Omental fat pad (tissue), 4 donors: ENCODE results near the gene KLK8. TPM values are rescaled to one million over a fixed set of nuclear protein-coding genes. Genes with fewer than 3 reads are reported as not detected.
"Not testable (repeated sequence)": the region's sequence is repeated elsewhere in the genome, so short reads cannot be mapped to it uniquely, and the experiment has no call there.

Experiments
- ATAC-seq: fragments of 150-250 bp; one replicate; pipeline ENCODE4 v1.9.1; 2016; ENCODE audit warnings: mild to moderate bottlenecking, moderate library complexity; ENCODE audit not compliant: low FRiP score
- DNase-seq: peaks from one replicate; pipeline ENCODE4 v3.0.0-alpha.2; 2019; ENCODE audit warnings: low spot score
- CTCF ChIP-seq, 3 donors: fragments of 450-650 bp; IDR thresholded peaks; one replicate each; pipeline ENCODE4 v1.5.1; 2016 to 2017; ENCODE audit warnings: antibody characterized with exemption in 3 of 3, mild to moderate bottlenecking in 3 of 3, moderate library complexity in 2 of 3
- total RNA-seq, 4 donors: library from RNA; depleted of rRNA; stranded (reverse); fragments of >200 nt; gene quantifications; one replicate each; pipeline ENCODE4 v1.1.0, GENCODE V29; 2016

KLK8 gene
- total RNA-seq, 4 donors from 2014 or later: 2.8 to 15.0 (median 3.4) TPM; not detected in 1

DNA sequence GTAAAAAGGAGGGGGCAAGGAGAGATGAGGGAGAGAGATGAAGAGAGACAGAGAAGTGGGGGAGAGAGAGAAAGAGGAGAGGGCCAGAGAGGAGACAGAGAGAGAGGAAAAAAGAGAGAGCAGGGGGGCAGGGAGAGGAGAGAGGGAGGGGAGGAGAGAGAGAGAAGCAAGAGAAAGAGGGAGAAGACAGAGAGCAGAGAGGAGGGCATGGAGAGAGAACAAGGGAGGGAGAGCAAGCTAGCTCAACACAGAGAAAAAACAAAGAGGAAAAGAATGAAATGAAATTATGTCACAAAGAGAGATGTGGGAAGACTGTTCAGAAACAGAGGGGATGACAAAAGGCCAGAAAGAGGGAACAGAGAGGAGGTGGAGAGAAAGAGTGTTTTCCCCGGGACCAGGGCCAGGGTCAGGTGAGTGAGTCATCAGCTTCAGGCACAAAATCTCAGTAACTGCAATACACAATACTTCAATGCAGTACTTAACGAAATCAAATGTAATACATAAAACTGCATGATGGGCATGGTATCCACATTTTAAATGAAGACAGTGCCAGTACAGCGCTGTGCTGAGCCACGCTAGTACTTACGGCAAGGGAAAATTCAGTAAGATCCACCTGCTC is 22.5 kb downstream of the KLK8 start:
- TF ChIP-seq CTCF (IDR thresholded peaks at IDR 0.05): no peak
- DNase-seq: no peak
- ATAC-seq: no peak

- DNase-seq (no peak), ATAC-seq (no peak)
- TF ChIP-seq CTCF (IDR thresholded peaks at IDR 0.05): no peak
Measured at GRCh38 chr19:50977626-50978025, 23.8 kb downstream of the KLK8 start.

DNA sequence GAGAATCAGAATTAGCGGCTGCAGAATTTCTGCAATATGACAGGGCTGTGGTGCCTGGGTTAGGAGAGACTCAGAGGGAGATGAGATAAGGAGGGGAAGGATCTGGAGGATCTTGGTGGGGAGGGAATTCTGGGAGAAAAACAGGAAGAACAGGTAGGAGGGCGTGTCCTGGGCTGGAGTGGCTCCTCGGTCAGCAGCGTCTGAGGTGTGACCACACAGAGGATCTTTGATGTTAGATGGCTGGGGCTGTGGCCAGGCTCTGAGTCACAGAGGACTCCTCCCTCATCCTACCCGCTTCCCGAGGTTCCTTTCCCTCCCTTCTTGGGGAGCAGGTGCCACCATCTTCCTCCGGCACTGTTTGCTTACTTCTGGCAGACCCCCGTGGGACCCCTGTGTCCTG is 25.6 kb downstream of the KLK8 start:
- peak; percentile 86 for ATAC-seq
- no peak for TF ChIP-seq CTCF (IDR thresholded peaks at IDR 0.05)
- DNase-seq: no peak

DNA sequence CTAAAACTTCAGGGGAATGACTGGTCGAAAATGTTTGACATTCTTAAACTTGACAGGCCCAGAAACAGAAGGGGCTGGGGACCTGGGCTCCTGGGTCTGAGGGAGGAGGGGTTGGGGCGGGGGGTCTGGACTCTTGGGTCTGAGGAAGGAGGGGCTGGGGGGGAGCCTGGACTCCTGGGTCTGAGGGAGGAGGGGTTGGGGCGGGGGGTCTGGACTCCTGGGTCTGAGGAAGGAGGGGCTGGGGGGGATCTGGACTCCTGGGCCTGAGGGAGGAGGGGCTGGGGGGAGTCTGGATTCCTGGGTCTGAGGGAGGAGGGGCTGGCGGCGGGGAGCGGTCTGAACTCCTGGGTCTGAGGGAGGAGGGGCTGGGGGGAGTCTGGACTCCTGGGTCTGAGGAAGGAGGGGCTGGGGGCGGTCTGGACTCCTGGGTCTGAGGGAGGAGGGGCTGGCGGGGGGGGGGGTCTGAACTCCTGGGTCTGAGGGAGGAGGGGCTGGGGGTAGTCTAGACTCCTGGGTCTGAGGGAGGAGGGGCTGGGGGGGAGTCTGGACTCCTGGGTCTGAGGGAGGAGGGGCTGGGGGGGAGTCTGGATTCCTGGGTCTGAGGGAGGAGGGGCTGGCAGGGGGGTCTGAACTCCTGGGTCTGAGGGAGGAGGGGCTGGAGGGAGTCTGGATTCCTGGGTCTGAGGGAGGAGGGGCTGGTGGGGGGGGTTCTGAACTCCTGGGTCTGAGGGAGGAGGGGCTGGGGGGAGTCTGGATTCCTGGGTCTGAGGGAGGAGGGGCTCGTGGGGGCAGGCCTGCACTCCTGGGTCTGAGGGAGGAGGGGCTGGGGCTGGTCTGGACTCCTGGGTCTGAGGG is 26.5 kb downstream of the KLK8 start:
- DNase-seq (no peak), ATAC-seq (no peak)
- no peak for TF ChIP-seq CTCF (IDR thresholded peaks at IDR 0.05)

- no peak for DNase-seq
- no peak for ATAC-seq
- TF ChIP-seq CTCF (IDR thresholded peaks at IDR 0.05): no peak
Measured at GRCh38 chr19:50972795-50973376, 28.5 kb downstream of the KLK8 start.

GRCh38 chr19:50969810-50970209 is 31.6 kb downstream of the KLK8 start:
- DNase-seq, ATAC-seq: not testable (repeated sequence)

- no peak for DNase-seq
- ATAC-seq: peak; percentile 7
- TF ChIP-seq CTCF (IDR thresholded peaks at IDR 0.05): no peak
Measured at GRCh38 chr19:50969413-50969760, 32.0 kb downstream of the KLK8 start, which contains the start of gene KLK6. Gene KLK6, minus strand, starts transcription at chr19:50969591. Its CDS starts 1,487 bp downstream, at chr19:50968104.
